RWPE1 (cell line): ENCODE data around the gene DIP2A.

Source experiments
- CTCF ChIA-PET: fragments of 350-600 bp; sonication (Branson Sonifier 250); formaldehyde crosslinking; extraction: SDS; loops from one replicate; lab custom pipeline; 2021; lab: Yijun Ruan, JAX
- POLR2A ChIA-PET: fragments of 400-600 bp; formaldehyde crosslinking; extraction: SDS; loops from one replicate; lab custom pipeline; 2020; ENCODE audit warnings: antibody characterized with exemption; ENCODE audit not compliant: low non-redundant PET; lab: Yijun Ruan, JAX
- DNase-seq: peaks from one replicate; pipeline ENCODE4 v3.0.0; 2012; ENCODE audit warnings: low spot score
- H3K27ac ChIP-seq: fragments of 450-650 bp; 2 replicates; pipeline ENCODE4 v1.5.1; 2017
- CTCF ChIP-seq: fragments of 450-650 bp; conservative IDR thresholded peaks from 2 replicates; pipeline ENCODE4 v1.5.1; 2017; ENCODE audit warnings: low read depth, mild to moderate bottlenecking

Gene DIP2A

GRCh38 chr21:46480466-46480865, 21.8 kb downstream of the DIP2A start:
- TF ChIP-seq CTCF: no peak
- CTCF ChIA-PET: no interaction called here
- POLR2A ChIA-PET: no interaction called here

GRCh38 chr21:46482225-46482845, 23.6 kb downstream of the DIP2A start:
- no peak for TF ChIP-seq CTCF
- DNase-seq: no peak
- POLR2A ChIA-PET: no interaction called here
- CTCF ChIA-PET: interaction anchor here (0.7 kb wide), 1 partner anchor 90 kb away, joined by 4 read pairs; no protein-coding TSS in a partner anchor
- H3K27ac ChIP-seq: no peak overlapping the region

More at GRCh38 chr21:46480466-46480865, 21.8 kb downstream of the DIP2A start:
- DNase-seq: no peak
- H3K27ac ChIP-seq: no peak overlapping the region

GRCh38 chr21:46482846-46483231, 24.1 kb downstream of the DIP2A start:
- H3K27ac ChIP-seq: no peak overlapping the region
- ChIA-PET CTCF (interaction anchor here (0.7 kb wide), 1 partner anchor 91 kb away, joined by 4 read pairs; no protein-coding TSS in a partner anchor), POLR2A (no interaction called here)
- TF ChIP-seq CTCF: no peak
- DNase-seq: no peak

- TF ChIP-seq CTCF: no peak
- no peak for DNase-seq
- no peak overlapping the region for H3K27ac ChIP-seq
- POLR2A ChIA-PET: no interaction called here
- CTCF ChIA-PET: interaction anchor here (0.7 kb wide), 1 partner anchor 92 kb away, joined by 4 read pairs; no protein-coding TSS in a partner anchor
These were observed 24.9 kb downstream of the DIP2A start for GRCh38 chr21:46483300-46484295.

GRCh38 chr21:46486481-46487126, 27.9 kb downstream of the DIP2A start:
- no peak for DNase-seq
- POLR2A ChIA-PET: no interaction called here
- CTCF ChIA-PET: no interaction called here
- no peak overlapping the region for H3K27ac ChIP-seq
- no peak for TF ChIP-seq CTCF

- TF ChIP-seq CTCF: no peak
- DNase-seq: no peak
- peak overlapping the region; percentile 19; the same call in 1 of the 2 replicates for H3K27ac ChIP-seq
- POLR2A ChIA-PET: no interaction called here
- CTCF ChIA-PET: interaction anchor here (0.6 kb wide), 1 partner anchor 12 kb away, joined by 5 read pairs; no protein-coding TSS in a partner anchor
These were observed 30.5 kb downstream of the DIP2A start for GRCh38 chr21:46489162-46489663.
